K562 (cell line): Measurements from ENCODE around the gene ZNF195. TPM values are rescaled to one million over a fixed set of nuclear protein-coding genes. Genes with fewer than 3 reads are reported as not detected.

Experiments used
- ATF1 ChIP-seq, 2 experiments: fragments of 450-650 bp in 1 of 2; IDR thresholded peaks; 2 replicates each; pipeline ENCODE4 v1.6.1; 2016; ENCODE audit warnings: missing compliant biosample characterization in 1 of 2, missing genetic modification characterization in 1 of 2
- BRD4 ChIP-seq: fragments of 200-600 bp; sonication (generic); IDR thresholded peaks from 2 replicates; pipeline ENCODE4 v1.6.1; 2017; ENCODE audit warnings: inconsistent platforms
- CBFA2T3 ChIP-seq: fragments of 450-650 bp; IDR thresholded peaks from 2 replicates; pipeline ENCODE4 v1.6.1; 2017
- CEBPG ChIP-seq, 3 experiments: fragments of 200-800 bp in 1 of 3; sonication (Bioruptor generic) in 1 of 3; sonication (generic) in 1 of 3; formaldehyde crosslinking in 1 of 3; IDR thresholded peaks in 2 of 3; conservative IDR thresholded peaks in 1 of 3; 2 replicates each; pipeline versions ENCODE4 v1.6.1 to v1.8.0; 2016 to 2022; ENCODE audit warnings: missing compliant biosample characterization in 2 of 3, missing genetic modification characterization in 2 of 3, mild to moderate bottlenecking in 1 of 3, missing genetic modification reagents in 1 of 3
- COPS2 ChIP-seq: fragments of 450-650 bp; conservative IDR thresholded peaks from 2 replicates; pipeline ENCODE4 v1.6.1; 2016; ENCODE audit warnings: mild to moderate bottlenecking, moderate library complexity
- CTCF ChIP-seq, 3 experiments: IDR thresholded peaks in 2 of 3; conservative IDR thresholded peaks in 1 of 3; 2 replicates each; pipeline ENCODE4 v1.5.1; 2011 to 2012; ENCODE audit warnings: low read length in 3 of 3, mild to moderate bottlenecking in 3 of 3, control low read depth in 2 of 3, improper control_type of control experiment in 1 of 3, inconsistent platforms in 1 of 3, low read depth in 1 of 3, mixed read lengths in 1 of 3, moderate library complexity in 1 of 3; ENCODE audit not compliant: insufficient read depth in 2 of 3
- E2F4 ChIP-seq: sonication (generic); formaldehyde crosslinking; IDR thresholded peaks from 2 replicates; pipeline ENCODE4 v1.8.0; 2022; ENCODE audit warnings: mild to moderate bottlenecking, low read depth, missing genetic modification reagents
- FOSL1 ChIP-seq: fragments of 200-800 bp; sonication (Bioruptor generic); conservative IDR thresholded peaks from 2 replicates; pipeline ENCODE4 v1.6.1; 2016; ENCODE audit warnings: missing genetic modification characterization, missing compliant biosample characterization
- FOXA3 ChIP-seq, 2 experiments: fragments of 450-650 bp in 1 of 2; sonication (generic) in 1 of 2; formaldehyde crosslinking; IDR thresholded peaks in 1 of 2; conservative IDR thresholded peaks in 1 of 2; 2 replicates each; pipeline versions ENCODE4 v1.4.0 to v1.8.0; 2020 to 2022; ENCODE audit warnings: mild to moderate bottlenecking in 2 of 2, missing genetic modification reagents in 1 of 2
- GABPB1 ChIP-seq: sonication (generic); formaldehyde crosslinking; IDR thresholded peaks from 2 replicates; pipeline ENCODE4 v1.8.0; 2022; ENCODE audit warnings: mild to moderate bottlenecking, missing genetic modification reagents
- ILF3 ChIP-seq: fragments of 450-650 bp; IDR thresholded peaks from 2 replicates; pipeline ENCODE4 v1.6.1; 2018; ENCODE audit warnings: antibody characterized with exemption, mild to moderate bottlenecking, moderate library complexity, borderline replicate concordance
- MTA2 ChIP-seq: fragments of 450-650 bp; IDR thresholded peaks from 2 replicates; pipeline ENCODE4 v1.6.1; 2016; ENCODE audit warnings: low read depth
- NCOA2 ChIP-seq, 2 experiments: fragments of 450-650 bp; IDR thresholded peaks; 2 replicates each; pipeline ENCODE4 v1.6.1; 2018; ENCODE audit warnings: mild to moderate bottlenecking in 2 of 2, moderate library complexity in 1 of 2; ENCODE audit not compliant: partially characterized antibody in 2 of 2
- NFE2L1 ChIP-seq: fragments of 450-650 bp; IDR thresholded peaks from 2 replicates; pipeline ENCODE4 v1.6.1; 2016; ENCODE audit warnings: missing genetic modification characterization, low read depth, mild to moderate bottlenecking, missing compliant biosample characterization, moderate library complexity, borderline replicate concordance
- NFIX ChIP-seq: fragments of 250-450 bp; sonication (Bioruptor Pico); IDR thresholded peaks from 2 replicates; pipeline ENCODE4 v1.4.0; 2020; ENCODE audit warnings: low read depth, mild to moderate bottlenecking, moderate library complexity
- NONO ChIP-seq, 2 experiments: fragments of 200-400 bp in 1 of 2; fragments of 450-650 bp in 1 of 2; formaldehyde crosslinking in 1 of 2; IDR thresholded peaks; 2 replicates each; pipeline ENCODE4 v1.6.1; 2017; ENCODE audit warnings: low read depth in 2 of 2, mild to moderate bottlenecking in 2 of 2, moderate library complexity in 2 of 2, low read length in 1 of 2
- OTX1 ChIP-seq: fragments of 450-650 bp; formaldehyde crosslinking; IDR thresholded peaks from 2 replicates; pipeline ENCODE4 v1.4.0; 2022; ENCODE audit warnings: mild to moderate bottlenecking
- POLR2G ChIP-seq: fragments of 200-400 bp; formaldehyde crosslinking; IDR thresholded peaks from 2 replicates; pipeline ENCODE4 v1.6.1; 2017; ENCODE audit warnings: low read depth, mild to moderate bottlenecking, antibody characterized with exemption, low read length, moderate library complexity
- PURB ChIP-seq: sonication (generic); formaldehyde crosslinking; IDR thresholded peaks from 2 replicates; pipeline ENCODE4 v1.9.0; 2021; ENCODE audit warnings: low read depth, mild to moderate bottlenecking, missing genetic modification reagents
- SIRT6 ChIP-seq: IDR thresholded peaks from one replicate; pipeline ENCODE4 v1.6.1; 2012; ENCODE audit warnings: low read depth, mild to moderate bottlenecking, control low read depth, inconsistent platforms, low read length, moderate library complexity
- ZNF696 ChIP-seq: fragments of 250-450 bp; sonication (Bioruptor Pico); conservative IDR thresholded peaks from 2 replicates; pipeline ENCODE4 v1.4.0; 2020; ENCODE audit warnings: mild to moderate bottlenecking, moderate library complexity
- ZNF740 ChIP-seq, 3 experiments: fragments of 200-800 bp in 1 of 3; sonication (Bioruptor generic) in 1 of 3; sonication (generic) in 1 of 3; formaldehyde crosslinking in 1 of 3; IDR thresholded peaks; 2 replicates each; pipeline versions ENCODE4 v1.6.1 to v1.8.0; 2016 to 2022; ENCODE audit warnings: mild to moderate bottlenecking in 2 of 3, missing compliant biosample characterization in 2 of 3, missing genetic modification characterization in 2 of 3, missing genetic modification reagents in 1 of 3
- polyA plus RNA-seq, 8 experiments: library from polyadenylated mRNA; depleted of rRNA in 4 of 8; stranded (reverse) in 5 of 8; unstranded in 3 of 8; fragments of >200 nt; fragmentation: Nextera tagmentation in 2 of 8; fragmentation: Illumina TruSeq in 1 of 8; extraction: Ambion mirVana in 2 of 8; extraction: Trizol in 1 of 8; gene quantifications; 2 replicates each; pipeline versions ENCODE4 v1.2.1 to v1.2.3, GENCODE V29; 2011 to 2014; ENCODE audit warnings: inconsistent platforms in 1 of 8, missing spikeins in 1 of 8
- total RNA-seq, 7 experiments: library from RNA; depleted of rRNA in 6 of 7; stranded (reverse); fragments of >200 nt in 6 of 7; fragmentation: Illumina TruSeq in 2 of 7; extraction: Trizol in 2 of 7; gene quantifications; 2 replicates each; pipeline versions ENCODE4 v1.2.1 to v1.2.3, GENCODE V29; 2011 to 2021; ENCODE audit warnings: low replicate concordance in 1 of 7

Gene ZNF195
- total and polyA plus RNA-seq, 9 of the 15 experiments (the other 6 are each of a cell fraction or from before 2014, with no cell fraction given): 42.1 to 75.5 (median 60.4) TPM

- TF ChIP-seq CEBPG (CRISPR knock-in tag; IDR thresholded peaks at IDR 0.05) (peak; percentile 15), CEBPG (tag; conservative IDR thresholded peaks at IDR 0.05 in 1 of 2, IDR thresholded peaks at IDR 0.05 in 1 of 2) (peak; percentile 62 to 83), MTA2 (no peak), GABPB1 (CRISPR knock-in tag) (peak; percentile 97), NONO (IDR thresholded peaks at IDR 0.05; ENCODE audit: low read depth in 2 of 2, low read length in 1 of 2) (no peak), SIRT6 (no peak), ZNF740 (CRISPR knock-in tag; IDR thresholded peaks at IDR 0.05) (no peak), ZNF740 (tag; IDR thresholded peaks at IDR 0.05) (no peak; a peak in 1 of 4 replicates), NFIX (CRISPR knock-in tag) (no peak), ZNF696 (CRISPR knock-in tag) (no peak), BRD4 (no peak; the same call in 1 of the 2 replicates), POLR2G (peak; percentile 98), CBFA2T3 (no peak; the same call in 1 of the 2 replicates), CTCF (IDR thresholded peaks at IDR 0.05 in 2 of 3, conservative IDR thresholded peaks at IDR 0.05 in 1 of 3; ENCODE audit: insufficient read depth in 2 of 3, low read depth in 1 of 3, low read length in 3 of 3) (peak; percentile 13 to 27 (median 16); a peak in 1 of 6 replicates), ILF3 (no peak), PURB (no peak), NCOA2 (IDR thresholded peaks at IDR 0.05; ENCODE audit: partially characterized antibody in 2 of 2) (no peak), E2F4 (CRISPR knock-in tag) (no peak), ATF1 (CRISPR knock-in tag; IDR thresholded peaks at IDR 0.05) (no peak), ATF1 (tag; IDR thresholded peaks at IDR 0.05) (peak; percentile 66), NFE2L1 (tag) (no peak), FOXA3 (CRISPR knock-in tag; conservative IDR thresholded peaks at IDR 0.05 in 1 of 2, IDR thresholded peaks at IDR 0.05 in 1 of 2) (peak; percentile 44 to 45; a peak in 1 of 4 replicates), OTX1 (CRISPR knock-in tag) (no peak), FOSL1 (tag) (peak; percentile 38), COPS2 (no peak)
Observed at GRCh38 chr11:3378426-3379423, at the start of gene ZNF195 (continued).
